ENCODE results near the gene CMIP.

Gene CMIP

DNA sequence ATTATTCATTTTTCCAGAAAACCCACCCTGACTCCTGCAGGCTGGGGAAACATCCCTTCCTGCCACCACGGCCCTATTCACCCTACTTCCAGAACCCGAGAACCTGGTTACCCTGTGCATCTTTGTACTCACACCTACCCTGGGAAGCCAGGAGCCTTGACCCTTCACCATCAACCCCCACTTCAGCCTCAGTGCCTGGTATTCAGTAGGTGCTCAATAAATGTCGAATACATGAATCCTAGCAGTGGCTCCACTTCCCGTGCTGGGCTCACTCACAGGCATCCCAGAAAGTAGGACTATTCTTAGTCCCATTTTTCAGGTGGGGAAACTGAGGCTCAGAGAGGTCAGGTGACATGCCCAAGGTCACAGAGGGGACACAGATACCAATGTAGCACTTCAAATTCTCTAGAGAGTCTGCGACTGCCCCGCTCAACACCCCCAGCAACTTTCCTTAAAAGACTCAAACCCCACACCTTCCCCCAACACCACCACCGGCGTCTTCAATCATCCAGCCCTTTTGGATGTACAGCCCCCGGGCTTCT is 36.1 kb upstream of the CMIP start:
- Histone ChIP-seq H3K9me3 (ENCODE audit: insufficient read depth, low read length) (no peaks in the 10 kb centered on the region), H3K9ac (ENCODE audit: low read length) (no peak overlapping the region), H3K4me3 (ENCODE audit: insufficient read depth, low read length, poor library complexity, severe bottlenecking) (no peak overlapping the region), H2AFZ (ENCODE audit: low read depth, low read length, severe bottlenecking) (no peak overlapping the region), H3K27ac (ENCODE audit: low read depth, low read length) (no peak overlapping the region), H3K9me2 (replicated peaks; ENCODE audit: insufficient read depth, low read length) (no peaks in the 10 kb centered on the region), H3K79me2 (ENCODE audit: insufficient read depth, low read length) (no peaks in the 10 kb centered on the region), H3F3A (ENCODE audit: insufficient read depth) (no peaks in the 10 kb centered on the region), H4K20me1 (ENCODE audit: low read depth, low read length) (no peaks in the 10 kb centered on the region), H3K36me3 (ENCODE audit: low read length) (no peaks in the 10 kb centered on the region), H3K4me2 (ENCODE audit: low read depth, low read length, poor library complexity, severe bottlenecking) (no peak overlapping the region), H3K27me3 (ENCODE audit: low read length) (no peaks in the 10 kb centered on the region)
- TF ChIP-seq EZH2phosphoT487 (conservative IDR thresholded peaks at IDR 0.05; ENCODE audit: low read length) (no peak), CTCF (IDR thresholded peaks at IDR 0.05; ENCODE audit: insufficient read depth, low read length, poor library complexity, severe bottlenecking) (no peak)

GRCh38 chr16:81409016-81409556 is 35.5 kb upstream of the CMIP start:
- H3K9me2 ChIP-seq (replicated peaks; ENCODE audit: insufficient read depth, low read length): no peaks in the 10 kb centered on the region
- H2AFZ ChIP-seq (ENCODE audit: low read depth, low read length, severe bottlenecking): no peak overlapping the region
- H3K79me2 ChIP-seq (ENCODE audit: insufficient read depth, low read length): no peaks in the 10 kb centered on the region
- no peaks in the 10 kb centered on the region for H3K36me3 ChIP-seq (ENCODE audit: low read length)
- no peak overlapping the region for H3K27ac ChIP-seq (ENCODE audit: low read depth, low read length)
- no peaks in the 10 kb centered on the region for H3F3A ChIP-seq (ENCODE audit: insufficient read depth)
- no peak for TF ChIP-seq CTCF (IDR thresholded peaks at IDR 0.05; ENCODE audit: insufficient read depth, low read length, poor library complexity, severe bottlenecking)
- no peak for TF ChIP-seq EZH2phosphoT487 (conservative IDR thresholded peaks at IDR 0.05; ENCODE audit: low read length)
- H4K20me1 ChIP-seq (ENCODE audit: low read depth, low read length): no peaks in the 10 kb centered on the region
- H3K27me3 ChIP-seq (ENCODE audit: low read length): no peaks in the 10 kb centered on the region
- H3K4me3 ChIP-seq (ENCODE audit: insufficient read depth, low read length, poor library complexity, severe bottlenecking): no peak overlapping the region
- H3K9ac ChIP-seq (ENCODE audit: low read length): no peak overlapping the region
- H3K4me2 ChIP-seq (ENCODE audit: low read depth, low read length, poor library complexity, severe bottlenecking): no peak overlapping the region
- H3K9me3 ChIP-seq (ENCODE audit: insufficient read depth, low read length): no peaks in the 10 kb centered on the region

DNA sequence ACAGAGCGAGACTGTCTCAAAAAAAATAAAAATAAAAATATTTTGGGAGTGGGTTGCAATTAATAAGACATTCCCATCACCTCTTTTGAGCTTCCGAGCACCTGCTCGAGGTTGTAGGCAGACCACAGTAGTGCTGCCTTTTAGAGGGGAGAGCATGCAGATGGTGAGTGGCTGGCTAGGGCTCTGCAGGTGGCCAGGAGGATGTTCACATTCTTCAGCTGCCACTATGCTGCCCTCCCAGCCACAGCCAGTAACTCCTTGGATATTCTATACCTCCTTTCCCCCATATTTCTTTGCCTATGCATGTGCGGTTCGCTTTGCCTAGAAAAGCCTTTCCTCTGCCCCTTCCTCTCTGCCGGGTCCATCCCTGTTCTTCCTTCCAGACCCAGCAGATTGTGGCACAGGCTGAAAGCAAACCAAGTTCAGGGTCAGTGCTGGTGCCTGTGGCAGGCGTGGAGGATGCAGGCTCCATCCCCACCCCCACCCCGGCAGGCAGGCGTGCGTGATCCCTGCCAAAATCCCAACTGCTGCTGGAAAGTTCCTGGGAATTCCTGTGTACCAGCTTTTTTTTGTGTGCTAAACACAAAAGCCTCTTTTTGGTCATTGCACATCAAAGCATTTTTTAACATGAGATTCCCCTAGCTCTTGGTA is 33.8 kb upstream of the CMIP start:
- H3K4me2 ChIP-seq (ENCODE audit: low read depth, low read length, poor library complexity, severe bottlenecking): no peak overlapping the region
- H2AFZ ChIP-seq (ENCODE audit: low read depth, low read length, severe bottlenecking): no peak overlapping the region
- no peaks in the 10 kb centered on the region for H3K9me3 ChIP-seq (ENCODE audit: insufficient read depth, low read length)
- no peak overlapping the region for H3K4me3 ChIP-seq (ENCODE audit: insufficient read depth, low read length, poor library complexity, severe bottlenecking)
- no peak overlapping the region for H3K9ac ChIP-seq (ENCODE audit: low read length)
- no peaks in the 10 kb centered on the region for H3K36me3 ChIP-seq (ENCODE audit: low read length)
- no peaks in the 10 kb centered on the region for H3K27me3 ChIP-seq (ENCODE audit: low read length)
- H3K79me2 ChIP-seq (ENCODE audit: insufficient read depth, low read length): no peaks in the 10 kb centered on the region
- TF ChIP-seq CTCF (IDR thresholded peaks at IDR 0.05; ENCODE audit: insufficient read depth, low read length, poor library complexity, severe bottlenecking) (no peak), EZH2phosphoT487 (conservative IDR thresholded peaks at IDR 0.05; ENCODE audit: low read length) (no peak)
- no peaks in the 10 kb centered on the region for H3F3A ChIP-seq (ENCODE audit: insufficient read depth)
- no peaks in the 10 kb centered on the region for H3K9me2 ChIP-seq (replicated peaks; ENCODE audit: insufficient read depth, low read length)
- H3K27ac ChIP-seq (ENCODE audit: low read depth, low read length): no peak overlapping the region
- no peaks in the 10 kb centered on the region for H4K20me1 ChIP-seq (ENCODE audit: low read depth, low read length)
